AG09319 (cell line): Measurements from ENCODE around the gene EPRS1.

Experiments used
- DNase-seq: peaks from one replicate; pipeline ENCODE4 v3.0.0-alpha.2; 2010; ENCODE audit warnings: low read depth; ENCODE audit errors: extremely low read depth
- CTCF ChIP-seq: IDR thresholded peaks from 2 replicates; pipeline ENCODE4 v1.5.1; 2011; ENCODE audit warnings: low read depth, mild to moderate bottlenecking, inconsistent platforms, low read length, moderate library complexity

The EPRS1 gene

GRCh38 chr1:220005489-220005888 lies 40.8 kb downstream of the EPRS1 start:
- DNase-seq, result no peak
- no peak for TF ChIP-seq CTCF

GRCh38 chr1:220003610-220004299 lies 42.5 kb downstream of the EPRS1 start:
- no peak for DNase-seq
- no peak for TF ChIP-seq CTCF

GRCh38 chr1:220003015-220003414 lies 43.3 kb downstream of the EPRS1 start:
- DNase-seq, result no peak
- TF ChIP-seq CTCF, result no peak

GRCh38 chr1:220001095-220001501 lies 45.2 kb downstream of the EPRS1 start:
- no peak for DNase-seq
- TF ChIP-seq CTCF, result no peak

- no peak for TF ChIP-seq CTCF
- no peak for DNase-seq
Observed at GRCh38 chr1:219999821-220000220, 46.5 kb downstream of the EPRS1 start.
